Large intestine (tissue), 3 donors: ENCODE data around the gene NTMT1. TPM values are rescaled to one million over a fixed set of nuclear protein-coding genes. Genes with fewer than 3 reads are reported as not detected.

Experiments used
- DNase-seq, 2 donors: peaks; one replicate each; pipeline versions ENCODE4 v3.0.0 to v3.0.0-alpha.2; 2013
- H3K27ac ChIP-seq: one replicate; pipeline ENCODE4 v1.5.1; 2013; ENCODE audit warnings: low read length
- H3K27me3 ChIP-seq: 2 replicates; pipeline ENCODE4 v1.6.1; 2013; ENCODE audit warnings: low read length; ENCODE audit not compliant: control insufficient read depth, insufficient read depth
- H3K36me3 ChIP-seq: 2 replicates; pipeline ENCODE4 v1.6.1; 2013; ENCODE audit warnings: low read length; ENCODE audit not compliant: control insufficient read depth, insufficient read depth
- H3K4me1 ChIP-seq: one replicate; pipeline ENCODE4 v1.6.1; 2013; ENCODE audit warnings: low read length; ENCODE audit not compliant: control insufficient read depth, insufficient read depth
- H3K4me3 ChIP-seq: one replicate; pipeline ENCODE4 v1.5.1; 2013; ENCODE audit warnings: low read length
- H3K9me3 ChIP-seq: one replicate; pipeline ENCODE4 v1.6.1; 2013; ENCODE audit warnings: mild to moderate bottlenecking, low read depth, low read length, moderate library complexity; ENCODE audit not compliant: control insufficient read depth
- WGBS: methylation state at CpG from one replicate; pipeline ENCODE4 v1.1.5; 2013; ENCODE audit warnings: low lambda C conversion rate; ENCODE audit not compliant: insufficient coverage; 5-methylcytosine and 5-hydroxymethylcytosine counted together
- polyA plus RNA-seq: library from polyadenylated mRNA; unstranded; fragments of 120-200 nt; gene quantifications from one replicate; pipeline ENCODE4 v1.2.1, GENCODE V29; 2013

Gene NTMT1
- polyA plus RNA-seq, 1 donor: 45.3 TPM

DNA sequence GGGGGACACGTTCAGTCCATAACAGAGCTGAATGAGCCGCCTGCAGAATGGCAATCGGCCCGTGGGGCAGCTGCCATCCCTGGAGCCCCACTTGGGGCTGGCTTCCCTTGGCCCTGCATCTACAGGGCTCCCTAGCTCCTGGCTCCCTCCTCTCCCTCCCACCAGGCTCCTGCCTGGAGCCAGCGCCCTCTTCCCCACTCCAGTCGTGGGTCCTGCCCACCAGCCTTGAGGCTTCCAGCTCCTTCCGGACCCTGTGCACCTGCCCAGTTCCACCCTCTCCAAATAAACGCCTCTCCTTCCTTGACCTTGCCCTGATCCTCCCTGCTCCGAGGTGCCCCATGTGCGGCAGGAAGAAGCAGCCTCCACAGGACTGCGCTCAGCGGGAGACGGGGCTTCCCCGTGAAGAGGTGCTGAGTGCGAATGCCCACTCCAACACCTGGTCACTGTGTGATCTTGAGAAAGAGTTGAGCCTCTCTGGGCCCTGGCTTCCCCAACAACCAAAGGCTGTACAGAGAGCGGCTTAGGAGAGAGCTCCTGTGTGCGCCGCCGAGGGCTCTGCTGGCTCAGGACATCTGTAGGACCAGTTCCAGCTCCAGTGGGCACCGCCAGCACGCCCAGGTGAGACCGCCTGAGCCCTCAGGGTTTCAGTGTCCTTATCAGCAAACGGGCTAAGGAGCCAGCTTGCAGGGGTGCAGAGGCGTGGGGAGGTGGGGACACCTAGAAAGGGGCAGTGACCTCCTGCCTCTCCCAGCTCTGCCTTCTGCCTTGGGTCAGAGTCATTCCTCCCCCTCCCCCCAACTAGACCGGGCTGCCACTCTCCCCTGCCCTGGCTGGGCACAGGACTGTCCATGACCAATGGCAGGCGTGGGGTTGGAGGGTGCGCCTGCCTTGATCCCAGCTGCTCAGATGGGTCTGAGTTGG is 17.1 kb upstream of the NTMT1 start:
- no peaks in the 10 kb centered on the region for H3K9me3 ChIP-seq
- no peak for DNase-seq
- H3K27ac ChIP-seq: peak overlapping the region; percentile 10
- no peaks in the 10 kb centered on the region for H3K36me3 ChIP-seq
- peaks cover 36% of the 10 kb centered on the region for H3K4me1 ChIP-seq
- no peaks in the 10 kb centered on the region for H3K27me3 ChIP-seq
- WGBS: no CpG with 5 or more reads among the region's 27 CpGs
- H3K4me3 ChIP-seq: no peak overlapping the region

GRCh38 chr9:129609486-129610212 is 16.3 kb upstream of the NTMT1 start:
- no peaks in the 10 kb centered on the region for H3K9me3 ChIP-seq
- no peaks in the 10 kb centered on the region for H3K36me3 ChIP-seq
- no peaks in the 10 kb centered on the region for H3K27me3 ChIP-seq
- H3K4me1 ChIP-seq: peaks cover 36% of the 10 kb centered on the region
- no CpG with 5 or more reads among the region's 30 CpGs for WGBS
- H3K27ac ChIP-seq: peak overlapping the region; percentile 63
- peak overlapping the region; percentile 55 for H3K4me3 ChIP-seq
- peak; percentile 66 to 84 for DNase-seq

DNA sequence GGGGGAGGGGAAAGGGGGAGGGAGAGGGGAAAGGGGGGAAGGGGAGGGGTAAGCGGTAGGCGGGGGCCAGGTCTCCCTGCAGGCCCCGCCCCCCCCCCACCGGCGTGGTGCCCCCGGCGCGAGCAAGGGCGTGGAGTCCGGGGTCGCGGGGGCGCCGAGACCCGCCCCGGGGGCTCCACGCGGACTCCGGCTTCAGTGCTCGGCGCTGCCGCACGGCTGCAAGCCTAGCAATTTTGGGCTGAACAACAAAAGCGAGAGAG is 15.8 kb upstream of the NTMT1 start:
- DNase-seq: no peak
- Histone ChIP-seq H3K4me1 (peaks cover 36% of the 10 kb centered on the region), H3K27ac (peak overlapping the region; percentile 52), H3K4me3 (peak overlapping the region; percentile 55), H3K9me3 (no peaks in the 10 kb centered on the region), H3K36me3 (no peaks in the 10 kb centered on the region), H3K27me3 (no peaks in the 10 kb centered on the region)
- WGBS: no CpG with 5 or more reads among the region's 24 CpGs

DNA sequence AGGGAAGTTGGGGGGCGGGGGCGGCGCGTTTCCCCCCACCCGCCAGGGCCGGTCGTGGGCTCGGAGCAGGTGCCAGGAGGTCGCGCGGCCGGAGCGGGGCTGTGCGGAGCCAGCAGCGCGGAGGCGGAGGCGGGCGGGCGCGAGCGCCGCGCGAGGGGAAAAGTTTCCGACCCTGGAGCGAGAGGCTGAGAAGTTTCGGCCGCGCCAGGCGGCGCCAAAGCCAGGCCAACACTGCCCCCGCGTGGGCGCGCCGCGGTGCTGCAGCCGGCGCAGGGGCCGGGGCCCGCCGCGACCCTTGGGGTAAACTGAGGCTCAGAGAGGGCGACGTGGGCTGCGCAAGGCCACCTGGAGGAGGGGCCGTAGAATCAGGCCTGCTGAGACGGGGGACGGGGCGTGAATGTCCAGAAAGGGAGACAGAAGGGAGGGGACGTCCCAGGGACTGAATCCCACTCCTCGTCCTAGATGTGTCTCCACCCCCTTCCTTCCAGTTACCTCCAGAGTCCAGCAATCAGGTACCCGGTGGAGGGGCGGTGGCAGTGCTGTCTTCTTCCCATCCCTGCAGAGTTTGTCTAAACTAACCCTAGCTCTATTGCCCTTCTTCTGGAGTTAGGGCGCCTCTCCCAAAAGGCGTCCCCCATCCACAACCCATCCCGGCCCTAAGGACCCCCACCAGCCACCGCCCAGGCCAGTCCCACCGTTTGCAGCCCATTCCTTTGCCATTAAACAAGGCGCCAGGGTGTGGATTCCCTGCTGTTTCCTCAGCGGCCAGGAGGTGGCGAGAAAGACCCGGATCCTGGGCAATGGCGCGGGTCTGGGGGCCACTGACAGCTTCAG is 15.3 kb upstream of the NTMT1 start:
- Histone ChIP-seq H3K4me3 (peak overlapping the region; percentile 55), H3K27me3 (no peaks in the 10 kb centered on the region), H3K27ac (peak overlapping the region; percentile 58), H3K36me3 (no peaks in the 10 kb centered on the region), H3K4me1 (peaks cover 35% of the 10 kb centered on the region), H3K9me3 (no peaks in the 10 kb centered on the region)
- no CpG with 5 or more reads among the region's 66 CpGs for WGBS
- DNase-seq: peak in 1 of 2 donors; percentile 72

DNA sequence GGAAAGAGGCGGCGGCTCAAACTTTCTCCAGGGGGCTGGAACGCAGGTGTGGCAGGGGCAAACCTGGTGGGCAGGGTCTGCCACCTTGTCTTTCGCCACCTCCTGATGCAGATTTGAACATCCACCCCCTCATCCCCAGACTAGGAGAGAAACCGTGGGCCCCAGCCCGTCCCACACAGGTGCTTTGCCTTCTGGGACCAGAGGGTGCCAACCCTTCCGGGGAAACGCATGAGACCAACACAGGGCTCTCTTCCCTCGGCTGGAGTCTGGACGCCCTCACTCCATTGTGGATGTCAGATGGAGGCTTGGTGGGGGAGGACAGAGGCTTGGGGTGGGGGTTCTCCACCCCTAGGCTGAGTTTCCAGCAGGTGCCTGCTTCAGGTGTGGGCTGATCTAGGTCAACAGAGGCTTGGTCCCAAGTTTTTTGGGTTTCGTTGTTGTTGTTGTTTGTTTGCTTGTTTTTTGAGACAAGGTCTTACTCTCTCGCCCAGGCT is 14.6 kb upstream of the NTMT1 start:
- no CpG with 5 or more reads among the region's 12 CpGs for WGBS
- H3K27ac ChIP-seq: no peak overlapping the region
- no peaks in the 10 kb centered on the region for H3K36me3 ChIP-seq
- DNase-seq: no peak
- no peaks in the 10 kb centered on the region for H3K27me3 ChIP-seq
- H3K4me3 ChIP-seq: peak overlapping the region; percentile 55
- H3K9me3 ChIP-seq: no peaks in the 10 kb centered on the region
- peaks cover 29% of the 10 kb centered on the region for H3K4me1 ChIP-seq

GRCh38 chr9:129612123-129612522 is 13.8 kb upstream of the NTMT1 start:
- Histone ChIP-seq H3K36me3 (no peaks in the 10 kb centered on the region), H3K4me1 (peaks cover 22% of the 10 kb centered on the region), H3K9me3 (no peaks in the 10 kb centered on the region), H3K27ac (no peak overlapping the region), H3K27me3 (no peaks in the 10 kb centered on the region), H3K4me3 (no peak overlapping the region)
- no CpG with 5 or more reads among the region's 7 CpGs for WGBS
- DNase-seq: no peak

DNA sequence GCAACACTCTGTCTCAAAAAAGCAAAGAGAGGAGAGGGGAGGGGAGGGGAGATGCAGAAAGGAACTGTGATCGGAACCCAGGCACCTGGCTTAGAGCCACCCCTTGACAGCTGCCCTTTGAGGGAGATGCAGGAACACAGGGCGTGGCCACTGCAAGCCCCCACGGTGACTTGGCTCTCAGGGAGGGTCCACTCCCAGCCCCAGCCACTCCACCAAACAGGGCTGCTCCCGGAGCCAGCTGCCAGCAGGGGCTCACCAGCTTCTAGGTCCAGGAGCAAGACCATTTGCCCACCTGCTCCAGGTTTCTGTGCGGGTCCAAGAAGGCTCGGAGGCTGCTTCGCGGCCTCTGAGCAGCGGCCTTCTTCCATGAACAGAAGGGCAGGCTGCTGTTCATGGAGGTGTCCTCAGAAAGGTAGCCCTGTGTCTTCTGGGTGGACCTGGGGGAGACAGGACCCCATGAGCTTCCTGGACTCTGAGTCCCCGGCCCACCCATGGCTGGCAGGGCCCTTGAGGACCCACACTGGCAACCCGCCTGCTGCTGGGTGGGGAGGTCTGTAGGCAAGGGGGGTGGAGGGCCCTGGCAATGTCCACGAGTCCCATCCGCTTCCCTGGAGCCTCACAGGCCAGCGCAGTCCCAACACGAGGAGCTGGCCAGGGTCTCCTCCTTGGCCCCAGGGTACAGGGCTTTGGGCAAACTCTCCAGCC is 13.0 kb upstream of the NTMT1 start:
- H3K27ac ChIP-seq: peak overlapping the region; percentile 0
- no peaks in the 10 kb centered on the region for H3K36me3 ChIP-seq
- H3K4me1 ChIP-seq: peaks cover 14% of the 10 kb centered on the region
- H3K27me3 ChIP-seq: no peaks in the 10 kb centered on the region
- WGBS: no CpG with 5 or more reads among the region's 15 CpGs
- H3K9me3 ChIP-seq: no peaks in the 10 kb centered on the region
- DNase-seq: no peak
- no peak overlapping the region for H3K4me3 ChIP-seq

DNA sequence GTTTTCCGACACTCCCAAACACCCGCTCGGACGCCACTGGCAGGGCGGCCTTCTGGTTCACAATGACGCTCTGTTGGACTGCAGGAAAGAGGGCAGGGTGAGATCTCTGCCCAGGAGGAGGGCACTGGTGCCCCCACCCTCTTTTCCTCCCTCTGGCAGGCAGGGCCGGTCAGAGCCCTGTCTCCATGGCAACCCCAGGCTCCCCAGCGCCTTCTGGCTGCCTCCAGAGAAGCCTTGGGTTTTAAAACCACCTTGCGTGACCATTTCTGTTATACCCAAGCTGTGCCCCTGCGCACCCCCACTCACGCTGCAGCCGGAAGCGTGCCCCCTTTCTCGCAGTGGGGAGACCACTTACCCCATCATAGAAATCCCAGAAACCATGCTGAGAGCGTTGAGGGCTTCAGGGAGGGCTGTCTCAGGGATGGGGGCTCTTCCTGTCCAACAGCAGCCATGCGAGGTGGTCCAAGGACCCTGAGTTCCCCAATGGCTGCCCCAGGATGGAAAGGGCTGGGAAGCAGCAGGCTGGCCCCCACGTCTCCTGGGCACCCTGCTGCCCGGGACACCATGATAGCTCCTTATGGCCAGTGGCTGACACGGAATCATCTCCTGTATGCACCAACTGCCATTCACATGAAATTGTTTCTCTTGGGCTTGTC is 12.3 kb upstream of the NTMT1 start:
- no CpG with 5 or more reads among the region's 19 CpGs for WGBS
- Histone ChIP-seq H3K27me3 (no peaks in the 10 kb centered on the region), H3K27ac (peak overlapping the region; percentile 0), H3K4me1 (peaks cover 14% of the 10 kb centered on the region), H3K9me3 (no peaks in the 10 kb centered on the region), H3K36me3 (no peaks in the 10 kb centered on the region), H3K4me3 (no peak overlapping the region)
- DNase-seq: no peak

DNA sequence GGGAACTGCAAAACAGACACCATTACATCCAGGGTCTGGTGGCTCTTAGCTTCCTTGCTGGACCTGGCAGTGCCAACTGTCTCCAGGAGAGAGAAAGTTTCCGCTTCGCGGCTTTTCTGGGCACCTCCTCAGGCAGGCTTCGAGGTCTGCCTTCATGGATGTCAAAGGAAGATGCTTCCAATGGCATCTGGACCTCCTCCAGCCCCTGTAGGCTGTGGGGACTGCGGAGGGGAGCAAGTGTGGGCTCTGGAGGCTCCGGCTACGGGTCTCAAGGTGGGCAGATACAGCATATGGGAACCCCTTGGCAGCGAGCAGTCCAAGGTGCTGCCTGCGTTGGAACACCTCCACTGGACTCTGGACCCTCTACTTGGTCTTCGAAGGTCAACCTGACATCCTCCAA is 11.0 kb upstream of the NTMT1 start:
- Histone ChIP-seq H3K9me3 (peaks cover 2% of the 10 kb centered on the region), H3K27ac (no peak overlapping the region), H3K27me3 (peaks cover 6% of the 10 kb centered on the region), H3K36me3 (no peaks in the 10 kb centered on the region), H3K4me1 (peaks cover 12% of the 10 kb centered on the region), H3K4me3 (no peak overlapping the region)
- no CpG with 5 or more reads among the region's 10 CpGs for WGBS
- DNase-seq: no peak
